ENCODE measurements around the gene ADAMTSL2. TPM values are rescaled to one million over a fixed set of nuclear protein-coding genes. Genes with fewer than 3 reads are reported as not detected.

Gene ADAMTSL2
- total RNA-seq, 4 donors from 2014 or later: 11.1 to 38.9 (median 26.9) TPM

DNA sequence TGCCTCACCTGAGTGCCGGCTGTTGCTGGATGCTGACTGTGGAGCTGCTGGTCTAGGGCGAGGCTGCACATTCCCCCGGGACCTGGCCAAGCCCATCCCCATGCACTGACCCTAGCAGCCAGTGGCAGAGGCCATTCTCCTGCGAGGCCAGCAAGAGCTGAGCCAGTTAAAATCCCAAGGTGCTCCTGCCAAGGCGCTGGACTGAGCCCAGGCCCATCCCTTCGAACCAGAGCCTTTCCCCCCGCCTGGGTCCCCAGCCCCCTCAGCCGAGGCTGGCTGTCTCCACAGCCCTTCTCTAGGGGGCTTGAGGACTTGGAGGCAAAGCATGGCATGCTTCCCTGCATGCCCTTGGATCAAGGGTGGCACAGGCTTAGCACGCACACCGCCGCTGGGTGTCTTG, 1.6 kb downstream of the ADAMTSL2 start:
- no peak for TF ChIP-seq POLR2A (IDR thresholded peaks at IDR 0.05)
- TF ChIP-seq EP300 (IDR thresholded peaks at IDR 0.05): no peak
- no peak for TF ChIP-seq CTCF (IDR thresholded peaks at IDR 0.05)
- Histone ChIP-seq H3K9me3 (no peaks in the 10 kb centered on the region), H3K27me3 (peaks cover 0 to 30% of the 10 kb centered on the region in 2 donors), H3K36me3 (peaks cover 0 to 5% (median 0%) of the 10 kb centered on the region in 3 donors), H3K4me1 (peaks cover 0 to 81% (median 16%) of the 10 kb centered on the region in 4 donors), H3K27ac (no peak overlapping the region), H3K4me3 (peak overlapping the region in 1 of 4 donors; percentile 47)
- WGBS, 2 donors: 78 to 80% methylated on average over 7 to 11 of the region's 11 CpGs
- no peak for DNase-seq (ENCODE audit: low spot score in 2 of 2)

DNA sequence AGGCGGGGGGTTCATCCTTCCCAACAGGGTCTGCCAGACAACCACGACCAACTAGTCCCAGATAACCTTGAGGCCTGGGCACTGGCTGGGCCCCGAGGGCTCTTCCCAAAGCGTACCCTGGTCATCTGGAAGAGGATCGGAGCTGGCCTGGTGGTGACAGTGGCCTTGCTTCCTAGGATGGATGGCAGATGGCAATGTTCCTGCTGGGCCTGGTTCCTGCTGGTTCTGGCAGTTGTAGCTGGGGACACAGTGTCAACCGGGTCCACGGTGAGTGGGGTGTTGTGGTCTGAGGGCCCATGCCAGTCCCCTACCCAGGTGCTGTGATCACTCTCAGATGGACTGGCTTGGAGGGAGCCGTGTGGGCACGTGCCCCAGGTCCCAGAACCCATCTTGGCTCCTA, 2.0 kb downstream of the ADAMTSL2 start:
- TF ChIP-seq CTCF (IDR thresholded peaks at IDR 0.05): no peak
- TF ChIP-seq POLR2A (IDR thresholded peaks at IDR 0.05): no peak
- no peak for TF ChIP-seq EP300 (IDR thresholded peaks at IDR 0.05)
- Histone ChIP-seq H3K36me3 (peaks cover 0 to 7% (median 0%) of the 10 kb centered on the region in 3 donors), H3K9me3 (no peaks in the 10 kb centered on the region), H3K4me3 (peak overlapping the region in 1 of 4 donors; percentile 47), H3K27me3 (peaks cover 0 to 30% of the 10 kb centered on the region in 2 donors), H3K27ac (no peak overlapping the region), H3K4me1 (peaks cover 0 to 81% (median 16%) of the 10 kb centered on the region in 4 donors)
- 88 to 90% methylated on average over 6 to 8 of the region's 9 CpGs for WGBS, 2 donors
- no peak for DNase-seq (ENCODE audit: low spot score in 2 of 2)

- Histone ChIP-seq H3K27ac (no peak overlapping the region), H3K36me3 (peaks cover 0 to 10% (median 0%) of the 10 kb centered on the region in 3 donors), H3K9me3 (no peaks in the 10 kb centered on the region), H3K27me3 (peaks cover 0 to 25% of the 10 kb centered on the region in 2 donors), H3K4me1 (peaks cover 0 to 81% (median 16%) of the 10 kb centered on the region in 4 donors), H3K4me3 (no peak overlapping the region)
- no peak for DNase-seq (ENCODE audit: low spot score in 2 of 2)
- no peak for TF ChIP-seq CTCF (IDR thresholded peaks at IDR 0.05)
- no peak for TF ChIP-seq POLR2A (IDR thresholded peaks at IDR 0.05)
- WGBS, 2 donors: 85 to 87% methylated on average over 15 to 16 of the region's 16 CpGs
These were observed 2.8 kb downstream of the ADAMTSL2 start for GRCh38 chr9:133537257-133537656.

DNA sequence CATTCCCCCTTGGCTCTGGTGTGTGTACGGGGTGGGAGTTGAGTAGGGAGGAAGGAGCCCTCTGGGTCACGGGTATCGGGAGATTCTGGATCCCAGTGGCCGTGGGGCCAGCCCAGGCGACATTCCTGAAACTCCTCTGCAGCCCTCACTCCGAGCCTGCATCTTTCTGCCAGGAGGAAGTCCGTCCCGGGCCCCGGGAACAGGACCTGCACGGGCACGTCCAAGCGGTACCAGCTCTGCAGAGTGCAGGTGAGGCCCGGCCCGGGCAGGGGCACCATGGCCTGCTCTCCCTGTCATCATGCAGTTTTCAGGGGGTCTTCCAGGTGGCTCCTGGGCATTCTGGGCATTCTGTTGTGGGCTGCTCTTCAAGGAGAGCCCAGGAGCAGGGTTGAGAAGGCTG, 3.7 kb downstream of the ADAMTSL2 start:
- 84 to 91% methylated on average over 14 of the region's 14 CpGs for WGBS, 2 donors
- Histone ChIP-seq H3K27me3 (peaks cover 0 to 18% of the 10 kb centered on the region in 2 donors), H3K27ac (no peak overlapping the region), H3K36me3 (peaks cover 0 to 17% (median 0%) of the 10 kb centered on the region in 3 donors), H3K9me3 (no peaks in the 10 kb centered on the region), H3K4me1 (peaks cover 0 to 75% (median 16%) of the 10 kb centered on the region in 4 donors), H3K4me3 (no peak overlapping the region)
- TF ChIP-seq EP300 (IDR thresholded peaks at IDR 0.05) (no peak), POLR2A (IDR thresholded peaks at IDR 0.05) (no peak), CTCF (IDR thresholded peaks at IDR 0.05) (no peak)
- no peak for DNase-seq (ENCODE audit: low spot score in 2 of 2)

GRCh38 chr9:133538851-133539833, 4.6 kb downstream of the ADAMTSL2 start:
- TF ChIP-seq CTCF (IDR thresholded peaks at IDR 0.05) (no peak), EP300 (IDR thresholded peaks at IDR 0.05) (no peak), POLR2A (IDR thresholded peaks at IDR 0.05) (no peak)
- H3K4me1 ChIP-seq: peaks cover 0 to 68% (median 12%) of the 10 kb centered on the region in 4 donors
- peak overlapping the region in 1 of 4 donors; percentile 4 for H3K4me3 ChIP-seq
- no peak for DNase-seq (ENCODE audit: low spot score in 2 of 2)
- peaks cover 0 to 17% (median 0%) of the 10 kb centered on the region in 3 donors for H3K36me3 ChIP-seq
- H3K9me3 ChIP-seq: no peaks in the 10 kb centered on the region
- no peak overlapping the region for H3K27ac ChIP-seq
- WGBS, 2 donors: 21 to 28% methylated on average over 26 to 39 of the region's 47 CpGs
- H3K27me3 ChIP-seq: peaks cover 0 to 13% of the 10 kb centered on the region in 2 donors

All from tibial nerve (tissue), 4 donors.